ENCODE data around the gene PIK3AP1.

Gene PIK3AP1

DNA sequence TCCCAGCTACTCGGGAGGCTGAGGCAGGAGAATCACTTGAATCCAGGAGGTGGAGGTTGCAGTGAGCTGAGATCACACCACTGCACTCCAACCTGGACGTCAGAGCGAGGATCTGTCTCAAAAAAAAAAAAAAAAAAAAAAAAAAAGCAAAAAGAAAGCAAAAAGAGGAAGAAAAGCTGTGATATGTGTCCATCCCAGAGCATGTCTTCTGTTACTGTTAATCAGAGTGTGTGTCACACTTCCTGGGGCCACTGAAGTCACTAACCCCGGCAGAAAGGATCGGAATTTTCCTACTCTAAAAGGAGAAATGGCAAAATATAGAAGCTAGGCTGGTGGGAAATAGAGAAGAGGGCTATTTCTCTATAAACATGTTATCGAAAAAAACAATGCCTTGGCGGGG, 11.9 kb downstream of the PIK3AP1 start:
- peaks cover 4% of the 10 kb centered on the region for H3F3A ChIP-seq (ENCODE audit: insufficient read depth, low read length)
- H3K9me2 ChIP-seq (replicated peaks; ENCODE audit: insufficient read depth, low read length): no peaks in the 10 kb centered on the region
- H2AFZ ChIP-seq (ENCODE audit: low read length): no peak overlapping the region
- no peaks in the 10 kb centered on the region for H3K79me2 ChIP-seq (ENCODE audit: low read length)
- no peak overlapping the region for H3K4me3 ChIP-seq (ENCODE audit: low read length)
- H4K20me1 ChIP-seq (ENCODE audit: insufficient read depth, low read length): no peaks in the 10 kb centered on the region
- DNase-seq: no peak
- H3K36me3 ChIP-seq (replicated peaks; ENCODE audit: insufficient read depth, low read length): no peaks in the 10 kb centered on the region
- no peaks in the 10 kb centered on the region for H3K9me3 ChIP-seq (replicated peaks; ENCODE audit: insufficient read depth, low read length)
- no peak overlapping the region for H3K9ac ChIP-seq (ENCODE audit: low read length)
- no peak overlapping the region for H3K4me2 ChIP-seq (ENCODE audit: low read depth, low read length)
- H3K27me3 ChIP-seq (replicated peaks; ENCODE audit: insufficient read depth, low read length): no peaks in the 10 kb centered on the region
- no peaks in the 10 kb centered on the region for H3K4me1 ChIP-seq (ENCODE audit: low read length)
- H3K27ac ChIP-seq (ENCODE audit: low read length): no peak overlapping the region
- TF ChIP-seq, protein P1, sequence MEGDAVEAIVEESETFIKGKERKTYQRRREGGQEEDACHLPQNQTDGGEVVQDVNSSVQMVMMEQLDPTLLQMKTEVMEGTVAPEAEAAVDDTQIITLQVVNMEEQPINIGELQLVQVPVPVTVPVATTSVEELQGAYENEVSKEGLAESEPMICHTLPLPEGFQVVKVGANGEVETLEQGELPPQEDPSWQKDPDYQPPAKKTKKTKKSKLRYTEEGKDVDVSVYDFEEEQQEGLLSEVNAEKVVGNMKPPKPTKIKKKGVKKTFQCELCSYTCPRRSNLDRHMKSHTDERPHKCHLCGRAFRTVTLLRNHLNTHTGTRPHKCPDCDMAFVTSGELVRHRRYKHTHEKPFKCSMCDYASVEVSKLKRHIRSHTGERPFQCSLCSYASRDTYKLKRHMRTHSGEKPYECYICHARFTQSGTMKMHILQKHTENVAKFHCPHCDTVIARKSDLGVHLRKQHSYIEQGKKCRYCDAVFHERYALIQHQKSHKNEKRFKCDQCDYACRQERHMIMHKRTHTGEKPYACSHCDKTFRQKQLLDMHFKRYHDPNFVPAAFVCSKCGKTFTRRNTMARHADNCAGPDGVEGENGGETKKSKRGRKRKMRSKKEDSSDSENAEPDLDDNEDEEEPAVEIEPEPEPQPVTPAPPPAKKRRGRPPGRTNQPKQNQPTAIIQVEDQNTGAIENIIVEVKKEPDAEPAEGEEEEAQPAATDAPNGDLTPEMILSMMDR (IDR thresholded peaks at IDR 0.05; ENCODE audit: low read length): no peak
- no peak for TF ChIP-seq EZH2 (optimal IDR thresholded peaks at IDR 0.05; ENCODE audit: low read depth, low read length)
- TF ChIP-seq EZH2phosphoT487 (IDR thresholded peaks at IDR 0.05; ENCODE audit: low read length): no peak

DNA sequence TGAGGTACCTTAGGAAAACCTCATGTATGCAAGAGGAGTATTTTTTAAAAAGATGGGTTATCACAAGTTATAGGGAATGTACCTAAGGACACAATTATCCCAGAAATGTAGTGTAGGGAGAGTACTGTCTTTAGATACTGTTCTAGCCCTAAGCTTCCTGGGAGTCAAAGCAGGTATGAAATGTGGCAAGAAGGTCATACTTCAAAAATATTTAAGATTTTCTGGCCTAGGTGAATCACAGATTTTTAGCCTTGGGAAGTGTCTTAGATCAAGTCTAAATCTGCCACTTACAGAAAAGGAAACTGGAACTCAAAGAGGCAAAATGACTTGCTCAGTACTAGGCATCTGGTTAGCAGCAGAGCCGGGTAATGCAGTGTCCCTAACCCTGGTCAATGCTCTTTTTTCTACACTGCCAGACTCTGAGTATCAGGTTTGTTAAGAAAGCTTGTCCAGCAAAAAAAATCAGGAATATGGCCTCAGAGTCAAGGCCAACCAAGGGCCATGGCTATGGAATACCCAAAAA, 13.9 kb downstream of the PIK3AP1 start:
- no peaks in the 10 kb centered on the region for H4K20me1 ChIP-seq (ENCODE audit: insufficient read depth, low read length)
- H3K27me3 ChIP-seq (replicated peaks; ENCODE audit: insufficient read depth, low read length): no peaks in the 10 kb centered on the region
- H3K4me3 ChIP-seq (ENCODE audit: low read length): no peak overlapping the region
- H3K9ac ChIP-seq (ENCODE audit: low read length): no peak overlapping the region
- no peaks in the 10 kb centered on the region for H3K4me1 ChIP-seq (ENCODE audit: low read length)
- no peak overlapping the region for H3K27ac ChIP-seq (ENCODE audit: low read length)
- TF ChIP-seq, protein P1 (IDR thresholded peaks at IDR 0.05; ENCODE audit: low read length): no peak
- TF ChIP-seq EZH2 (optimal IDR thresholded peaks at IDR 0.05; ENCODE audit: low read depth, low read length): no peak
- TF ChIP-seq EZH2phosphoT487 (IDR thresholded peaks at IDR 0.05; ENCODE audit: low read length): no peak
- no peaks in the 10 kb centered on the region for H3K79me2 ChIP-seq (ENCODE audit: low read length)
- no peak overlapping the region for H3K4me2 ChIP-seq (ENCODE audit: low read depth, low read length)
- H3F3A ChIP-seq (ENCODE audit: insufficient read depth, low read length): peaks cover 8% of the 10 kb centered on the region
- H3K9me2 ChIP-seq (replicated peaks; ENCODE audit: insufficient read depth, low read length): no peaks in the 10 kb centered on the region
- H3K9me3 ChIP-seq (replicated peaks; ENCODE audit: insufficient read depth, low read length): no peaks in the 10 kb centered on the region
- DNase-seq: no peak
- H2AFZ ChIP-seq (ENCODE audit: low read length): no peak overlapping the region
- H3K36me3 ChIP-seq (replicated peaks; ENCODE audit: insufficient read depth, low read length): no peaks in the 10 kb centered on the region

DNA sequence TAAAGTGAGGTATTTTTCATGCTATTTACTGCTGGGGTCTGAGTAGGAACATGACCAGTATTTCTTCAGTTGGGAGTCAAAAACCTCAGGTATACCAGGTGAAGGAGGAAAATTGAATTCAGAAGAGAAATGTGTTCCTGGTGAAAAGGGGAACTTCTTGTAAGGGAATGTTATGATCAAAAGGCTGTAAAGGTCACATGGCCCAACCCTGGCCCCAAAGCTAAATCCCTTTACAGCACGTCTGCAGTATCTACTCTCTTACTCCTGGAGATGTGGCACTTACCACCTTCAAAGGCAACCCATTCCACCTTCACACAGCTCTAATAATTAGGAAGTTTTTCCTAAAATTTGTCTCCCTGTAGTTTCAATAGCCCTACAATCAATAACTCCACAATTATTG, 15.2 kb downstream of the PIK3AP1 start:
- Histone ChIP-seq H3K27ac (ENCODE audit: low read length) (no peak overlapping the region), H3K9me2 (replicated peaks; ENCODE audit: insufficient read depth, low read length) (no peaks in the 10 kb centered on the region), H3K4me1 (ENCODE audit: low read length) (no peaks in the 10 kb centered on the region), H3K27me3 (replicated peaks; ENCODE audit: insufficient read depth, low read length) (no peaks in the 10 kb centered on the region), H3K36me3 (replicated peaks; ENCODE audit: insufficient read depth, low read length) (no peaks in the 10 kb centered on the region), H3F3A (ENCODE audit: insufficient read depth, low read length) (peaks cover 8% of the 10 kb centered on the region), H3K9me3 (replicated peaks; ENCODE audit: insufficient read depth, low read length) (no peaks in the 10 kb centered on the region), H3K4me3 (ENCODE audit: low read length) (no peak overlapping the region), H3K4me2 (ENCODE audit: low read depth, low read length) (no peak overlapping the region), H3K79me2 (ENCODE audit: low read length) (no peaks in the 10 kb centered on the region), H3K9ac (ENCODE audit: low read length) (no peak overlapping the region), H2AFZ (ENCODE audit: low read length) (no peak overlapping the region), H4K20me1 (ENCODE audit: insufficient read depth, low read length) (no peaks in the 10 kb centered on the region)
- no peak for TF ChIP-seq EZH2phosphoT487 (IDR thresholded peaks at IDR 0.05; ENCODE audit: low read length)
- no peak for TF ChIP-seq EZH2 (optimal IDR thresholded peaks at IDR 0.05; ENCODE audit: low read depth, low read length)
- TF ChIP-seq, protein P1 (IDR thresholded peaks at IDR 0.05; ENCODE audit: low read length): no peak
- DNase-seq: no peak
